SU-DHL-6 (cell line): ENCODE results near the gene IQCF2.

Source experiments
- H2AFZ ChIP-seq: fragments of 200-600 bp; sonication (generic); 2 replicates; pipeline ENCODE4 v1.6.1; 2014; ENCODE audit warnings: low read depth, mild to moderate bottlenecking, moderate library complexity, mixed read lengths, antibody characterized with exemption, low read length; ENCODE audit not compliant: severe bottlenecking
- H3F3A ChIP-seq: fragments of 200-600 bp; shearing (Covaris generic); 2 replicates; pipeline ENCODE4 v1.6.0; 2016; ENCODE audit warnings: antibody characterized with exemption, mild to moderate bottlenecking; ENCODE audit not compliant: insufficient read depth
- H3K27ac ChIP-seq: fragments of 200-600 bp; sonication (generic); 2 replicates; pipeline ENCODE4 v1.5.1; 2016; ENCODE audit warnings: low read depth, mild to moderate bottlenecking, low read length, moderate library complexity, mixed read lengths
- H3K27me3 ChIP-seq: fragments of 200-600 bp; sonication (generic), shearing (Covaris generic); 2 replicates; pipeline ENCODE4 v1.6.0; 2014; ENCODE audit warnings: mild to moderate bottlenecking, low read length
- H3K36me3 ChIP-seq: fragments of 200-600 bp; sonication (generic); 2 replicates; pipeline ENCODE4 v1.6.1; 2014; ENCODE audit warnings: mild to moderate bottlenecking, low read length, mixed read lengths
- H3K4me2 ChIP-seq: fragments of 300-600, 200-600 bp; shearing (Covaris generic), sonication (generic); 2 replicates; pipeline ENCODE4 v1.6.0; 2014; ENCODE audit warnings: low read length, low read depth, mild to moderate bottlenecking; ENCODE audit not compliant: poor library complexity, severe bottlenecking
- H3K4me3 ChIP-seq: fragments of 200-600 bp; sonication (generic); 2 replicates; pipeline ENCODE4 v1.5.1; 2014; ENCODE audit warnings: antibody characterized with exemption, low read length, mild to moderate bottlenecking, mixed read lengths; ENCODE audit not compliant: insufficient read depth, poor library complexity, severe bottlenecking
- H3K79me2 ChIP-seq: fragments of 200-600 bp; sonication (generic); 2 replicates; pipeline ENCODE4 v1.6.1; 2014; ENCODE audit warnings: mild to moderate bottlenecking, low read length, moderate library complexity; ENCODE audit not compliant: insufficient read depth
- H3K9ac ChIP-seq: fragments of 200-600 bp; sonication (generic); 2 replicates; pipeline ENCODE4 v1.7.0; 2014; ENCODE audit warnings: mild to moderate bottlenecking, low read length
- H3K9me2 ChIP-seq: fragments of 200-600 bp; sonication (generic); replicated peaks from 2 replicates; pipeline ENCODE4 v1.6.1; 2014; ENCODE audit warnings: low read length; ENCODE audit not compliant: insufficient read depth
- H3K9me3 ChIP-seq: fragments of 200-600 bp; sonication (generic); 2 replicates; pipeline ENCODE4 v1.6.1; 2014; ENCODE audit warnings: low read length, mixed read lengths; ENCODE audit not compliant: insufficient read depth
- H4K20me1 ChIP-seq: fragments of 200-600 bp; sonication (generic); 2 replicates; pipeline ENCODE4 v1.6.1; 2014; ENCODE audit warnings: low read depth, mild to moderate bottlenecking, antibody characterized with exemption, low read length, moderate library complexity, mixed read lengths
- CTCF ChIP-seq: fragments of 200-600 bp; sonication (generic); IDR thresholded peaks from one replicate; pipeline ENCODE4 v1.5.1; 2017; ENCODE audit warnings: antibody characterized with exemption, mild to moderate bottlenecking, low read length, moderate library complexity; ENCODE audit not compliant: insufficient read depth, poor library complexity, severe bottlenecking
- EZH2phosphoT487 ChIP-seq: fragments of 200-600 bp; sonication (generic), shearing (Covaris generic); conservative IDR thresholded peaks from 2 replicates; pipeline ENCODE4 v1.6.1; 2018; ENCODE audit warnings: mild to moderate bottlenecking, antibody characterized with exemption, low read length, moderate library complexity, mixed read lengths

Gene IQCF2

GRCh38 chr3:51894391-51894790 is 33.0 kb downstream of the IQCF2 start:
- Histone ChIP-seq H2AFZ (no peak overlapping the region), H3K27me3 (no peaks in the 10 kb centered on the region), H3K9me3 (no peaks in the 10 kb centered on the region), H3K27ac (no peak overlapping the region), H3K4me3 (no peak overlapping the region), H3F3A (no peaks in the 10 kb centered on the region), H3K79me2 (no peaks in the 10 kb centered on the region), H3K9me2 (no peaks in the 10 kb centered on the region), H3K9ac (no peak overlapping the region), H3K4me2 (no peak overlapping the region), H3K36me3 (no peaks in the 10 kb centered on the region), H4K20me1 (no peaks in the 10 kb centered on the region)
- TF ChIP-seq EZH2phosphoT487 (no peak), CTCF (no peak)

- no peaks in the 10 kb centered on the region for H3K36me3 ChIP-seq
- no peaks in the 10 kb centered on the region for H3K27me3 ChIP-seq
- no peaks in the 10 kb centered on the region for H3F3A ChIP-seq
- no peaks in the 10 kb centered on the region for H3K79me2 ChIP-seq
- no peak overlapping the region for H2AFZ ChIP-seq
- TF ChIP-seq CTCF (no peak), EZH2phosphoT487 (no peak)
- no peaks in the 10 kb centered on the region for H3K9me3 ChIP-seq
- no peak overlapping the region for H3K27ac ChIP-seq
- H3K9ac ChIP-seq: no peak overlapping the region
- H3K9me2 ChIP-seq: no peaks in the 10 kb centered on the region
- H3K4me3 ChIP-seq: no peak overlapping the region
- no peaks in the 10 kb centered on the region for H4K20me1 ChIP-seq
- H3K4me2 ChIP-seq: no peak overlapping the region
These were observed 33.5 kb downstream of the IQCF2 start for GRCh38 chr3:51894939-51895338.

- H3K9ac ChIP-seq: no peak overlapping the region
- H2AFZ ChIP-seq: no peak overlapping the region
- no peak overlapping the region for H3K4me2 ChIP-seq
- no peaks in the 10 kb centered on the region for H4K20me1 ChIP-seq
- H3K27ac ChIP-seq: no peak overlapping the region
- no peaks in the 10 kb centered on the region for H3K9me2 ChIP-seq
- TF ChIP-seq CTCF (no peak), EZH2phosphoT487 (no peak)
- no peaks in the 10 kb centered on the region for H3K79me2 ChIP-seq
- H3K9me3 ChIP-seq: no peaks in the 10 kb centered on the region
- no peaks in the 10 kb centered on the region for H3K36me3 ChIP-seq
- no peaks in the 10 kb centered on the region for H3K27me3 ChIP-seq
- no peaks in the 10 kb centered on the region for H3F3A ChIP-seq
- H3K4me3 ChIP-seq: no peak overlapping the region
These were observed 35.3 kb downstream of the IQCF2 start for GRCh38 chr3:51896607-51897305.
